MM.1S (cell line): ENCODE results near the gene GATA5.

Source experiments
- DNase-seq: peaks from one replicate; pipeline ENCODE4 v3.0.0-alpha.2; 2015
- H2AFZ ChIP-seq: fragments of 300-600 bp; sonication (generic); 2 replicates; pipeline ENCODE4 v1.6.0; 2016; ENCODE audit warnings: antibody characterized with exemption, low read length
- H3F3A ChIP-seq: fragments of 300-600 bp; sonication (generic); 2 replicates; pipeline ENCODE4 v1.6.1; 2016; ENCODE audit warnings: mild to moderate bottlenecking, antibody characterized with exemption, low read length, moderate library complexity, mixed read lengths; ENCODE audit not compliant: insufficient read depth
- H3K27ac ChIP-seq: fragments of 300-600 bp; sonication (generic); 2 replicates; pipeline ENCODE4 v1.5.1; 2016; ENCODE audit warnings: mild to moderate bottlenecking, low read length
- H3K27me3 ChIP-seq: fragments of 300-600 bp; sonication (generic); replicated peaks from 2 replicates; pipeline ENCODE4 v1.6.0; 2016; ENCODE audit warnings: low read length; ENCODE audit not compliant: insufficient read depth
- H3K36me3 ChIP-seq: fragments of 300-600 bp; sonication (generic); replicated peaks from 2 replicates; pipeline ENCODE4 v1.6.1; 2016; ENCODE audit warnings: mild to moderate bottlenecking, low read length, mixed read lengths; ENCODE audit not compliant: insufficient read depth
- H3K4me1 ChIP-seq: fragments of 300-600 bp; sonication (generic); 2 replicates; pipeline ENCODE4 v1.6.1; 2016; ENCODE audit warnings: low read length, mixed read lengths
- H3K4me2 ChIP-seq: fragments of 300-600 bp; sonication (generic); 2 replicates; pipeline ENCODE4 v1.6.0; 2016; ENCODE audit warnings: low read depth, low read length
- H3K4me3 ChIP-seq: fragments of 300-600 bp; sonication (generic); 2 replicates; pipeline ENCODE4 v1.5.1; 2016; ENCODE audit warnings: low read length, mixed read lengths
- H3K79me2 ChIP-seq: fragments of 300-600 bp; sonication (generic); 2 replicates; pipeline ENCODE4 v1.6.1; 2016; ENCODE audit warnings: mixed run types, low read length, mixed read lengths
- H3K9ac ChIP-seq: fragments of 300-600 bp; sonication (generic); 2 replicates; pipeline ENCODE4 v1.6.1; 2016; ENCODE audit warnings: low read length, mixed read lengths
- H3K9me2 ChIP-seq: fragments of 300-600 bp; sonication (generic); replicated peaks from 2 replicates; pipeline ENCODE4 v1.6.1; 2016; ENCODE audit warnings: mild to moderate bottlenecking, low read length, mixed read lengths; ENCODE audit not compliant: insufficient read depth
- H3K9me3 ChIP-seq: fragments of 300-600 bp; sonication (generic); replicated peaks from 2 replicates; pipeline ENCODE4 v1.6.1; 2016; ENCODE audit warnings: mild to moderate bottlenecking, low read length, mixed read lengths; ENCODE audit not compliant: insufficient read depth
- H4K20me1 ChIP-seq: fragments of 300-600 bp; sonication (generic); 2 replicates; pipeline ENCODE4 v1.6.1; 2016; ENCODE audit warnings: mild to moderate bottlenecking, low read length, moderate library complexity, mixed read lengths; ENCODE audit not compliant: insufficient read depth
- CTCF ChIP-seq: fragments of 300-600 bp; sonication (generic); IDR thresholded peaks from 2 replicates; pipeline ENCODE4 v1.5.1; 2016; ENCODE audit warnings: antibody characterized with exemption, low read length, mixed read lengths
- EZH2 ChIP-seq: fragments of 300-600 bp; sonication (generic); optimal IDR thresholded peaks from 2 replicates; pipeline ENCODE3; 2017; ENCODE audit warnings: low read depth, mild to moderate bottlenecking, antibody characterized with exemption, low read length, mixed read lengths
- EZH2phosphoT487 ChIP-seq: fragments of 300-600 bp; sonication (generic); IDR thresholded peaks from 2 replicates; pipeline ENCODE4 v1.6.1; 2018; ENCODE audit warnings: antibody characterized with exemption, low read length

Gene GATA5

GRCh38 chr20:62416651-62417637 is 58.9 kb downstream of the GATA5 start:
- DNase-seq = no peak
- H3K27me3 ChIP-seq = peaks cover 97% of the 10 kb centered on the region

GRCh38 chr20:62415354-62416111 is 60.3 kb downstream of the GATA5 start:
- DNase-seq = no peak
- Histone ChIP-seq H3K9me2 (no peaks in the 10 kb centered on the region), H3K36me3 (no peaks in the 10 kb centered on the region), H3K79me2 (no peaks in the 10 kb centered on the region), H3K4me3 (no peak overlapping the region), H3K9ac (no peak overlapping the region), H3K27me3 (peaks cover 96% of the 10 kb centered on the region), H3K4me1 (no peaks in the 10 kb centered on the region), H3K9me3 (no peaks in the 10 kb centered on the region), H4K20me1 (no peaks in the 10 kb centered on the region), H3K27ac (no peak overlapping the region), H2AFZ (no peak overlapping the region), H3F3A (no peaks in the 10 kb centered on the region), H3K4me2 (no peak overlapping the region)
- no peak for TF ChIP-seq EZH2phosphoT487
- TF ChIP-seq EZH2 = no peak

More at GRCh38 chr20:62416651-62417637, 58.9 kb downstream of the GATA5 start:
- Histone ChIP-seq H3K36me3 (no peaks in the 10 kb centered on the region), H3K9me3 (no peaks in the 10 kb centered on the region), H3K9ac (no peak overlapping the region), H3K4me2 (no peak overlapping the region), H4K20me1 (no peaks in the 10 kb centered on the region), H3K9me2 (no peaks in the 10 kb centered on the region), H3F3A (no peaks in the 10 kb centered on the region), H3K4me1 (no peaks in the 10 kb centered on the region), H3K27ac (no peak overlapping the region), H3K79me2 (no peaks in the 10 kb centered on the region), H3K4me3 (no peak overlapping the region), H2AFZ (no peak overlapping the region)
- no peak for TF ChIP-seq CTCF
- no peak for TF ChIP-seq EZH2
- TF ChIP-seq EZH2phosphoT487 = no peak

- Histone ChIP-seq H3K9ac (no peak overlapping the region), H3K36me3 (no peaks in the 10 kb centered on the region), H3K4me1 (peaks cover 7% of the 10 kb centered on the region; the same call in 1 of the 2 replicates), H3K79me2 (no peaks in the 10 kb centered on the region), H3K27me3 (peaks cover 81% of the 10 kb centered on the region), H3K9me3 (no peaks in the 10 kb centered on the region), H3K27ac (no peak overlapping the region), H3K4me3 (no peak overlapping the region), H3K9me2 (no peaks in the 10 kb centered on the region), H3F3A (no peaks in the 10 kb centered on the region), H3K4me2 (no peak overlapping the region), H2AFZ (no peak overlapping the region), H4K20me1 (no peaks in the 10 kb centered on the region)
- TF ChIP-seq CTCF (peak; percentile 23), EZH2phosphoT487 (no peak)
- DNase-seq = no peak
Measured at GRCh38 chr20:62413896-62414481, 61.8 kb downstream of the GATA5 start.
